Stromal cell of bone marrow (primary cell): ENCODE measurements around the gene SLC7A5.
"Not testable (repeated sequence)": the region's sequence is repeated elsewhere in the genome, so short reads cannot be mapped to it uniquely, and the experiment has no call there.

Experiments
- DNase-seq: peaks from one replicate; pipeline ENCODE4 v3.0.0-alpha.2; 2012; ENCODE audit warnings: low read depth

Gene SLC7A5

DNA sequence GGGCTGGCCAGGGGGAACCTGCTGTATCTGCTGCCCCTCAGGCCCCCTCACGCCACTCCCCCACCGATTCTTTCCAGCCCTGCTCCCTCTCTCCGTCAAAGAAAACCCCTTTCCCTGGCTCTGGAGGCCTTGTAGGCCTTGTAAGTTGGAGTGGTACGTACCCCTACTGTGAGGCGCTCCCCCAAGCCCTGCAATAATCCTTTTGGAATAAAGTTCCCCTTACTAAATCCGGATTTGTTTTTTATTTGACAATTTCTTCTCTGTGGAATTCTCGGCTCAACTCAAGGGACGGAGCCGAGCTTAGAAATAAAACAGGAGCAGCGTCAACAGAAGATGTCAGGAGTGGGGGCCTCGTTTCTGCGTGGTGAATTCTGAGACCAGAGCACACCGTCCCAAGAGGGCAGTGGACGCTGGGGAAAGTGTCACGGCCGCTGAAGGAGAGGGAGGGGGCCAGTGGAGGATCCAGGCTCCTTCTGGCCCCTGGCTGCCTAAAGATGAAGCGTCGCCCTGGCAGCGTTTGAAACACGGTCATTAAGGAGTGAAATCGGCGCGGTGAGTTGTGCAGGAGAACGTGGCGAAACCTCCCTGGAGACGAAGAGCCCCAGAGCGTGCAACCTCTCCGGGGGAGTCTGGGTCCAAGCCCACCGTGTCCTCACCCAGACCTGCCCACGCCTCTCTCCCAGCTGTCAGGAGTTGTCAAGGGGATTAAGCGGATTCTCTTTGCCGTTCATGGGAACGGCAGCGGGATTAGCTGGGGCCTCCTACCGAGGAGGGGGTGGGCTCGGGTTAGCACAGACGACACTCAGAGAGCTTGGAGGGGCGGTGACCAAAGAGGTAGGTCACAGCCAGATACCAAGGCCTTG is 47.0 kb downstream of the SLC7A5 start:
- DNase-seq, result no peak

GRCh38 chr16:87821376-87822107 is 47.8 kb downstream of the SLC7A5 start:
- no peak for DNase-seq

GRCh38 chr16:87819983-87820382 is 49.3 kb downstream of the SLC7A5 start:
- DNase-seq, result no peak

- DNase-seq, result no peak
Measured at GRCh38 chr16:87819282-87819681, 50.0 kb downstream of the SLC7A5 start.

DNA sequence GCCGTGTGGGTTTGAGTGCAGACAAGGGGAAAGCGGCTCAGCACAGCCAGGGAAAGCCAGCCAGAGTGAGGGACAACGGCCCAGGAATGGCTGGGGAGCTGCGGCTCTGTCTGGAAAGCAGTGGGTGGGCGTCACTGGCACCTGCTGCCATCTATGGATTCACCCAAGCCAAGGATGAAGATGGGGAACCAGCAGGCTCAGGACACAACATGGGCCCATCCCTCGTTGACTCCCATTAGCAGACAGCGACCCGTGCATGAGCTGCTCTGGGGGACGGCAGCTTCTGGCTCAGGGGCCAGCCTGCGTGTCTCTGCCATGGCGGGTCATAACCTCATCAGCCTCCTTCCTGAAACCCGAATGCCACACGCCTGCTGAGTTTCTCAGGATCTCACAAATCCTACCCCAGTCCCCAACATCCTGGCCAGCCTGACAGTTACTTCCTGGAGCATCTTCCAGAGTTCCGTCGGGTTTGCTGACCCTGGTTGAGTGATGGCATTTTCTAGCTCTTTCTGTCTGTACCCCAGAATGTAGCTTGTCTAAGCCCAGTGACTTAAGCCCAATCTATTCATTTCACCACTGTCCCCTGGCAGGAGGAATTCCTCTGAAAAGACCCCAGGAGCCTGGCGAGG is 50.7 kb downstream of the SLC7A5 start:
- DNase-seq, result no peak

DNA sequence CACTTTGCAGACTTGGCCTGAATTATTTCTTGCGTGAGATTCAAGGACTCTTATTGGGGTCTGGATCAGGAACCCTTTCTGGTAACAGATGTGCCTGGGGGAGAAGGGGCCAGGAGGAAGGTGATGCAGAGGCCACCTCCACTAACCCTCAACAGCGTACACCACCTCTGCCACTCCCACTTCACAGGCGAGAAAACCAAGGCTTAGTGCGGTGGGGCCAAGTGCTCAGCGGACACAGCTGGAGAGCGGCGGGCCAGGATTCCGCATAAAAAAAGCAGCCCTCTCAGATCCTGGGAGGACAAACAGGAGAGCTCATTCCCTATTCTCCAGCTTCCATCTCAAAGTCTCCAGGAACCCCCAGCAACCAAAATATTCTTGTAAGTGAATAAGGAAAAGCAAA is 51.4 kb downstream of the SLC7A5 start:
- no peak for DNase-seq

DNA sequence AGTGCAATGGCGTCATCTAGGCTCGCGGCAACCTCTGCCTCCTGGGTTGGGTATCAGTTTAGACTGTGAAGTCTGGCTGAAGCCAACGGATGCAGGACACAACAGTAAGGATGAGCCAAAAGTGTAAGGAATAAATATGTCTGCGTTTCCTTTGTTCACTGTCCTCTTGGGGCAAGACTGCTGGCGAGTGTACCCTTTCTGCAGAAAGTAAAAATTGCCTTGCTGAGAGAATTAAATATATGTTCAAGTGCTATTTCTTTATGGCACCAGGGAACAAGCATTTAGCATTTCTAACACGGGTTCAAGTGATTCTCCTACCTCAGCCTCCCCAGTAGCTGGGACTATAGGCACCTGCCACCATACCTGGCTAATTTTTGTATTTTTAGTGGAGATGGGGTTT is 51.9 kb downstream of the SLC7A5 start:
- DNase-seq, result not testable (repeated sequence)

- DNase-seq, result no peak
Measured at GRCh38 chr16:87816507-87817100, 52.7 kb downstream of the SLC7A5 start.

DNA sequence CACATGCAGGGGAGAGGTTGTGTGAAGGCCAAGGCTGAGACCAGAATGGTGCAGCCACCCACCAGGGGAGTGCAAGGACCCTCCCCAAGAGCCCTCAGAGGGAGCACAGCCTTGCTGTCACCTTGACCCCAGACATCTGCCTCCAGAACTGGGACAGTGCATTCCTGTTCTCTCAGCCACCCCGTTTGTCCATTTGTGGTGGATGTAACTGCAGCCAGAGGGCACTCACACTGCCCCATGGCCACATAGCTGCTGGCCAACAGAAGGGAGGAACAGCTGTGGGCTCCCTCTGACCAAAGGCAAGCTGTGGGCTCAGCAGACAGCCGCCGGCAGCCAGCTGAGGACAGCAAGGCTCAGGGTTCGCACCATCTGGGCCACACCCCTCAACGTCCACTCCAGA is 53.7 kb downstream of the SLC7A5 start:
- DNase-seq, result no peak

- DNase-seq, result no peak
Measured at GRCh38 chr16:87812200-87812656, 57.1 kb downstream of the SLC7A5 start.

DNA sequence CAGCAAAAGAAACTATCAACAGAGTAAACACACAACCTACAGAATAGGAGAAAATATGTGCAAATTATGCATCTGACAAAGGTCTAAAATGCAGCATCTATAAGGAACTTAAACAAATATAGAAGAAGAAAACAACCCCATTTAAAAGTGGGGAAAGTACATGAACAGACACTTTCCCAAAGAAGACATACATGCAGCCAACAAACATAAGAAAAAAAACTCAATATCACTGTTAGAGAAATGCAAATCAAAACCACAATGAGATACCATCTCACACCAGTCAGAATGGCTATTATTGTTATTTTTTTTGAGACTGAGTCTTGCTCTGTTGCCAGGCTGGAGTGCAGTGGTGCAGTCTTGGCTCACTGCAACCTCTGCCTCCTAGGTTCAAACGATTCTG is 57.9 kb downstream of the SLC7A5 start:
- not testable (repeated sequence) for DNase-seq

DNA sequence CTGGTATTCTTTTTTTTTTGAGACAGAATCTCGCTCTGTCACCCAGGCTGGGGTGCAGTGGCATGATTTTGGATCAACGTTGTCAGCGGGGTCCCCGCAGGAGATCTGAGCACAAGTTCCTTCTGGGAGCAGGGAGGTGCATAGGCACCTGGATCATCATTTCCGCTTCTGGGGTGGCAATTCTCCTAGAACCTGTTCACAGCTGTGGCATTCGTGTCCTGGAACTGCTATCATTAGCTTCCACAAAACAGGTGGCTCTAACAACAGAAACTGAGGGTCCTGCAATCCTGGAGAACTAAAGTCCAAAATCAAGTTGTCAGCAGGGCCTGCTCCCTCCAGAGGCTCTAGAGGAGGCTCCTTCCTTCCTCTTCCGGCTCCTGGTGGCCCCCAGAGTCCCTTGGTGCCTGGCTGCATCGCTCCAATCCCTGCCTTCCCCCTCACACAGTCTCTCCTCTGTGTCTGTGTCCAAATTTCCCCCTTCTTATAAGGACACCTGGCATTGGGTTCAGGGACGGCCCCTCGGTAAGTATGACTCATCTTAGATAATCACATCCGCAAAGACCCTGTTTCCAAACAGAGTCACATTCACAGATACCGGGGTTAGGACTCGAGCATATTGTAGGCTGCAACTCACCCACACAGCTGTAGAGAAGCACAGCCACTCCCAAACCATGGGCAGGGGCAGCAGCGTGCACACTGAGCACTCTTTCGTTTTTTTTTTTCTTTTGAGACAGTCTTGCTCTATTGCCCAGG is 60.0 kb downstream of the SLC7A5 start:
- DNase-seq, result no peak

GRCh38 chr16:87808108-87808507 is 61.2 kb downstream of the SLC7A5 start:
- no peak for DNase-seq

- DNase-seq, result peak; percentile 69
Measured at GRCh38 chr16:87806641-87807546, 62.4 kb downstream of the SLC7A5 start.

DNA sequence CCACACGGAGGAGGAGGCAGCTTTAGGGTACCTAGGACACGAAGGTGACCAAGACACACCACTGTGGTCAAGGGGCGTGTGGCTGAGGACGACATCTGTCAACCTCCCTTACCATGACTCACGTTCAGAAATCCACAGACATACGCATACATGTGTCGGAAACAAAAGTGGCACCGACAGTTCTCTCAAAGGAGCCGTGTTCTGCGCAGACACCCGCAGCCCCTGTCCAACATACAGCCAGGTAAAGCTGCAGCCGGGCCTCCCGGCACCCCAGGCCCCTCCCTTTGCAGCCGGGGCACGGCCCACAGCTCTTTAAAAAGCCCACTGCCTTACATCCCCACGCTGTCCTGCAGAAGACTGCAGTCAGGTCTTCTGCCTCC is 63.1 kb downstream of the SLC7A5 start:
- no peak for DNase-seq

GRCh38 chr16:87803385-87803784 is 65.9 kb downstream of the SLC7A5 start:
- DNase-seq, result no peak

DNA sequence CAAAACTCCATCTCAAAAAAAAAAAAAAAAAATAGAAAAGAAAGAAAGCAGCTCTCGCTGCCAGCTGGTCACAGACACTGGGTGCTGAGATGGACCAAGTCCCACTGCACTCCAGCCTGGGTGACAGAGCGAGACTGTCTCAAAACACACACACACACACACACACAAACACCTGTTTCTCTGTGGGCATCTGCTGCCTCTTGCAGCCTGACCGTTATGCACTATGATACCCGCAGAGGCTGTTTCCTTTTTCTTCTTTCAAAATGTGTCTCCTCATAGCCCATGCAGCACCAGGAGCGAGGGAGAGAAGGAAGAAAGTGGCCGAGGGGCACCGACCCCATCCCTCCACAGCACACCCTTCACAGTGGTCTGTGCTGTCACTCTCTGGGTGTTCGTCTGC is 66.6 kb downstream of the SLC7A5 start:
- no peak for DNase-seq

GRCh38 chr16:87801679-87802259 is 67.5 kb downstream of the SLC7A5 start:
- DNase-seq, result no peak

DNA sequence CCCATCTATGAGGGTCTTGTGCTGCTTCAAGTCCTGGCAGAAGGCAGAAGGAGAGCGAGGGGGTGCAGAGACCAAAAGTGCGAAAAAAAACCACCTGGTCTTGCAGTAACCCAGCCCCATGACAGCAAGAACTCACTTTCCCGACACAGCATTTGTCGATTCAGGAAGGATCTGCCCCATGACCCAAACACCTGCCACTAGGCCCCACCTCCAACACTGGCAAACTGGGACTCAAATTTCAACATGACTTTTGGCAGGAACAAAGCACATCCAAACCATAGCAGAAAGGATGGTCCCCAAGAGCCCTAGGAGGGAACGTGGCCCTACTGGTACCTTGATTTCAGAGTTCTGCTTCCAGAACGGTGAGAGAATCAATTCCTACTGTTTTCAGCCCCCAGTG is 68.8 kb downstream of the SLC7A5 start:
- no peak for DNase-seq

- DNase-seq, result no peak
Measured at GRCh38 chr16:87795336-87795735, 74.0 kb downstream of the SLC7A5 start.
